GM10266 (cell line): ENCODE results near the gene MEGF10.

Source experiments
- DNase-seq: peaks from one replicate; pipeline ENCODE4 v3.0.0; 2012; ENCODE audit errors: extremely low spot score
- TF ChIP-seq, protein P1 (sequence below): IDR thresholded peaks from 2 replicates; pipeline ENCODE4 v1.5.1; 2012; ENCODE audit warnings: mild to moderate bottlenecking, low read depth; ENCODE audit not compliant: control insufficient read depth, insufficient read depth; ENCODE audit errors: missing control alignments

The MEGF10 gene

DNA sequence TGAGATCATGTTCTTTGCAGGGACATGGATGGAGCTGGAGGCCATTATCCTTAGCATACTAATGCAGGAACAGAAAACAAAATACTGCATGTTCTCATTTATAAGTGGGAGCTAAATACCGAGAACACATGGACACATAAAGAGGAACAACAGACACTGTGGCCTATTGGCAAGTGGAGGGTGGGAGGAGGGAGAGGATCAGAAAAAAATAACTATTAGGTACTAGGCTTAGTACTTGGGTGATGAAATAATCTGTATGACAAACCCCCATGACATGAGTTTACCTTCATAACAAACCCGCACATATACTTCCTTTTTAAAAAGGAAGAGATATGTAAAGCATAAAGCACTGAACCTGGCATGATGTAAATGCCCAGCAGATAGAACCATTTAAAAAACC is 99.0 kb downstream of the MEGF10 start:
- DNase-seq = no peak
- TF ChIP-seq, protein P1, sequence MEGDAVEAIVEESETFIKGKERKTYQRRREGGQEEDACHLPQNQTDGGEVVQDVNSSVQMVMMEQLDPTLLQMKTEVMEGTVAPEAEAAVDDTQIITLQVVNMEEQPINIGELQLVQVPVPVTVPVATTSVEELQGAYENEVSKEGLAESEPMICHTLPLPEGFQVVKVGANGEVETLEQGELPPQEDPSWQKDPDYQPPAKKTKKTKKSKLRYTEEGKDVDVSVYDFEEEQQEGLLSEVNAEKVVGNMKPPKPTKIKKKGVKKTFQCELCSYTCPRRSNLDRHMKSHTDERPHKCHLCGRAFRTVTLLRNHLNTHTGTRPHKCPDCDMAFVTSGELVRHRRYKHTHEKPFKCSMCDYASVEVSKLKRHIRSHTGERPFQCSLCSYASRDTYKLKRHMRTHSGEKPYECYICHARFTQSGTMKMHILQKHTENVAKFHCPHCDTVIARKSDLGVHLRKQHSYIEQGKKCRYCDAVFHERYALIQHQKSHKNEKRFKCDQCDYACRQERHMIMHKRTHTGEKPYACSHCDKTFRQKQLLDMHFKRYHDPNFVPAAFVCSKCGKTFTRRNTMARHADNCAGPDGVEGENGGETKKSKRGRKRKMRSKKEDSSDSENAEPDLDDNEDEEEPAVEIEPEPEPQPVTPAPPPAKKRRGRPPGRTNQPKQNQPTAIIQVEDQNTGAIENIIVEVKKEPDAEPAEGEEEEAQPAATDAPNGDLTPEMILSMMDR = no peak

DNA sequence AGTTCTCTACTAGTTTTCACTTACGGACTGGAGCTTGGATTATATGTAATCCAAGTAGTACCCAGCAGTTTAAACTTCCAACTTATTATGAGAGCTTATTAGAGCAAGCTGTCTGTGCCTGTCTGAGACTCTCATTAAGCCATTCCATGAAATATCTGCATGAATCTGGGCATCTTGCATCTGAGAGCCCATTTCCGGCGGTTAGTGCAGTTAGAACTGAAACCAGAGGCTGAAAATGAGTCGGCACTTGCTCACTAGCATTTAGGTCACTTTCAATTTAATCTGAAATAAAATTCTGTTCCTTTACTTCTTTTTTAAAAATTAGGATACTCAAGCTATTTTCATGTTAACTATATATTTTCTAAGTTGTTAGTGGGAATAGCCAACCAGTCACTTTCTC is 102.2 kb downstream of the MEGF10 start:
- TF ChIP-seq, protein P1 = no peak
- DNase-seq = no peak

DNA sequence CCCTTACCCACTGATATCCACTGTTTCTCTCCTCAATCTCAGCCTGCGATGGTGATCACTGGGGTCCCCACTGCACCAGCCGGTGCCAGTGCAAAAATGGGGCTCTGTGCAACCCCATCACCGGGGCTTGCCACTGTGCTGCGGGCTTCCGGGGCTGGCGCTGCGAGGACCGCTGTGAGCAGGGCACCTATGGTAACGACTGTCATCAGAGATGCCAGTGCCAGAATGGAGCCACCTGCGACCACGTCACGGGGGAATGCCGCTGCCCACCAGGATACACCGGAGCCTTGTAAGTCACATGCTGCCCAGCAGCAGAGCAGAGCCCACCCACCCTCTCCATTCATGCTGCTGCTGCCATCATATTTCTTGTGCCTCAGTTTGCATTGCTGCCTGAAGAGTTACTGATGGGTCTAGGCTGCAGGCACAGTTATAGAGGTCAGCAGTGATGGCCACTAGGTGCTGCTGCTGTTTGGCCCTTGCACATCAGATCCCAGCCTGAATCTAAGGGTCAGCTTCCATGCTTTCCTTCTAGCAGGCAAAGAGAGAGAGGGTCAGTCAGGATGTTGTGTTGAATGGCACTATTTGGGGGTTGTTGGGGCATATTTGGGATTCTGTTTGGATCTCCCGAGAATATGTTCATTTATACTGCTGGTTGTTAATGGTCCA is 106.0 kb downstream of the MEGF10 start:
- TF ChIP-seq, protein P1 = peak; percentile 15
- DNase-seq = no peak

DNA sequence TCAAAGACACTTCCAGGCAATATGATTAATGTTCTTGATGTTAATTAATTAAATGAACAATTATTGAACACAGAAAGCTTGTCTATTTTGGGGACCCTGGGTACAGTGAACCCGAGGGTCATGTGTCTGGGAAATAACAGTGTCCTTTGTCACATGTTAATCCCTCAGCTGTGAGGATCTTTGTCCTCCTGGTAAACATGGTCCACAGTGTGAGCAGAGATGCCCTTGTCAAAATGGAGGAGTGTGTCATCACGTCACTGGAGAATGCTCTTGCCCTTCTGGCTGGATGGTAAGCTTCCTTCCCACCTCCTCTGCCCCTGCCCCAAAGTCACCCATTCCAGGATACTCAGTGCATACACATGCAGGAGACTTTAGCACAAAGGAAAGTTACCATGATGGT is 107.9 kb downstream of the MEGF10 start:
- TF ChIP-seq, protein P1 = no peak

DNA sequence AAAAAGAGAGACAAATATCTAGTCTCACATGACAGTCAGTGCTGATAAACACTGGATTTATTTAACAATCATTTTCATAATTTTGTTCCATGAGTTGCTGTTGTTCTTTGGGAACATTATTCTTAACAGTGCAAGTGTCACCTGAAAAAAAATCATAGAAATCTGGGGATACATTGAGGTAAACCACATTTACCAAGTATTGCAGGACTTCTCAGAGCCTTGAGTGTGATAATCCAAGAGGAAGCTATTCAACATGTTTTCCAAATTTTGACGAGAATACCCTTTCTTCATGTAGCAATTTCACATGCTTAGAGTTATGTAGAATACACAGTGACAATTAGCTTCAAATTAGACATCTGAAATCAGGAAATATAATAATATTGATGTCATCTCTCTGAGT is 108.5 kb downstream of the MEGF10 start:
- TF ChIP-seq, protein P1 = no peak
- DNase-seq = no peak

More for the DNA sequence above, 107.9 kb downstream of the MEGF10 start:
- no peak for DNase-seq

DNA sequence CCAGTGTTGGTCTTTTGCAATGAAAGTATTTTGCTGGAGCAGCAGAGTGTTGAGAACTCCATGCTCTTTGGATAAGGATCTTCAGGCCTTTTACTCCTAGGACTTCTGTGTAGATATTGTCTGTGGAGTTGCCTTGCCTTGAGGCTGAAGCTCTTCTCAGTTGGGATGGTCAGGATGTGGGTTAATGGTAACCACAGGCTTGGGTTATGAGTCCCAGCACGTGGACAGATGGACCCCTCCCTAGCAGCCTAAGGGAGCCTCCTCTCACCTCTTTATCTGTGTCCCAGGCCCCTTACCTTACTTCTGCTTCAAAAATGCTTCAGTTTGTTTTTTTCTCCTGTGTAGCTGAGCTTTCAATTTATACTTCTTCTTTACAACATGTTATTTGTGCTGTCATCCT is 109.9 kb downstream of the MEGF10 start:
- DNase-seq = no peak
- TF ChIP-seq, protein P1 = no peak

DNA sequence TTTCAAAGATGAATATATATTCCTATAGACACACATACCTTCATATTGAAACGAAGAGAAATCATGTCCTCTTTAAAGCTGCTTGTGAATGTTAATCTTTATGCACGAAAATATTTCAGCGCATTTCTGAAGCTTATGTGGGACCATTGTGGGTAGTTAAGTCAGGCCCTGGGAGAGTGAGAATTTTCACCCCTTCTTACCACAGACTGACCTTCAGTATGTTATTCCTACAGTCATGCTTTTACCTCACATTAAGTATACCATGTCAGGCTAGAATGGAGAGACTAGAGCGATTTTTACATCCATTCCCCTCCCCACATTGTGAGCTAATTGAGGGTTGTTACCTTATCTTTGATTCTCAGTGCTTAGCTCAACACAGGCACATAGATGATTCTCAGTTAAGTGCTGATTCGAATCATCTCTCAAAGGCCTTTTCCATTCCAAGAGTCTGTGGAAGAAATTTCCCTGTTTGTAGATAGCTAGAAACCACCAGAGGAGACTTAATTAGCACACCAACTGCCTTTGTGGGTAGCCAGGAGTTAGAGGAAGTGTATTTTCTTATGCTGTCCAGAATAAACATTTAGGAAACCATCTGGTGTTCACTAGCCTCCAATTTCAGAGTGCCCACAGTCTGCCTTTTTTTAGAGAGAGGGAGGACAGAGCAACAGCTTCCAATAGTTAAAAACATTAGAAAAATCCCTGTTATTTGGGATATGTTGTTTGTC is 110.5 kb downstream of the MEGF10 start:
- no peak for DNase-seq
- TF ChIP-seq, protein P1 = no peak
